ENCODE results near the gene TNNI3K. TPM values are rescaled to one million over a fixed set of nuclear protein-coding genes. Genes with fewer than 3 reads are reported as not detected.

TNNI3K gene
- polyA plus RNA-seq, 1 of the 3 experiments (the other 2 are of a cell fraction), result 0.31 TPM

DNA sequence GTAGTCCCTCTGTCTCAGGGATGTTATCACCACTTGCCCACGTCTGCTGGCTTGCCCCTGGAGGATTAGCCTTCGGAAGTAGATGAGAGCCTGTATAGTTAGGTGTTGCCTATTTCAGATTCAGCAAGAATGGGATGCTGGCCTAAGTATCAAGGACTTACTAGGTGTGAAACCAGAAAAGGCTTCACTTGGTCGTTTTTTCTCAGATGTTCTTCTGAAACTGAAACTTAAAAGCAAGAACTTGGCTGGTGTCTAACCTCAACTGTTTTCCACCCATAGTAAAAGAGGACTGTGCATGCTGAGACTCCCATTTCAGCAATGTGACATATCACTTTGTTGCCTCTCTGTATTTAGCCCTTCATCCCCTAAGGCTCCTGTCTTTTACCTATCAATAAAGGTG is 344.2 kb downstream of the TNNI3K start:
- TF ChIP-seq POLR2AphosphoS5 (IDR thresholded peaks at IDR 0.05; ENCODE audit: low read depth, low read length) (no peak), FOSL2 (IDR thresholded peaks at IDR 0.05; ENCODE audit: borderline replicate concordance, low read depth) (no peak), CTCF (IDR thresholded peaks at IDR 0.05) (no peak), GATA2 (CRISPR knock-in tag; IDR thresholded peaks at IDR 0.05) (no peak)
- no peaks in the 10 kb centered on the region for H3K9me2 ChIP-seq
- no peak overlapping the region for H2AFZ ChIP-seq (ENCODE audit: low read depth)
- no peaks in the 10 kb centered on the region for H3K9me3 ChIP-seq
- no peaks in the 10 kb centered on the region for H3K79me2 ChIP-seq (ENCODE audit: insufficient read depth)
- H3K4me2 ChIP-seq, result no peak overlapping the region
- no peaks in the 10 kb centered on the region for H3K4me1 ChIP-seq (ENCODE audit: control insufficient read depth in 1 of 2, insufficient read depth in 2 of 2, low read depth in 1 of 2, low read length in 1 of 2)
- 37% methylated on average over 3 of the region's 3 CpGs for WGBS (ENCODE audit: low lambda C conversion rate)
- CTCF ChIA-PET, result interaction anchor here (1.4 kb wide), 1 partner anchor 13 kb away, joined by 3 read pairs; no protein-coding TSS in a partner anchor
- no peak overlapping the region for H3K27ac ChIP-seq (ENCODE audit: low read depth in 2 of 2, low read length in 1 of 2)
- DNase-seq, result no peak
- H3K4me3 ChIP-seq (ENCODE audit: low read depth in 2 of 2, low read length in 1 of 2), result no peak overlapping the region
- no peak overlapping the region for H3K9ac ChIP-seq
- no peaks in the 10 kb centered on the region for H3K27me3 ChIP-seq (ENCODE audit: insufficient read depth)
- H4K20me1 ChIP-seq (ENCODE audit: insufficient read depth), result no peaks in the 10 kb centered on the region
- H3F3A ChIP-seq (replicated peaks; ENCODE audit: insufficient read depth), result no peaks in the 10 kb centered on the region
- no peaks in the 10 kb centered on the region for H3K36me3 ChIP-seq (replicated peaks in 1 of 2; ENCODE audit: control insufficient read depth in 1 of 2, insufficient read depth in 2 of 2, low read length in 1 of 2)
- POLR2A ChIA-PET, result no interaction called here

GRCh38 chr1:74583397-74583796 is 348.2 kb downstream of the TNNI3K start:
- H2AFZ ChIP-seq (ENCODE audit: low read depth), result no peak overlapping the region
- no peak overlapping the region for H3K4me3 ChIP-seq (ENCODE audit: low read depth in 2 of 2, low read length in 1 of 2)
- no peaks in the 10 kb centered on the region for H4K20me1 ChIP-seq (ENCODE audit: insufficient read depth)
- H3K4me2 ChIP-seq, result no peak overlapping the region
- no peak for TF ChIP-seq TAF1 (IDR thresholded peaks at IDR 0.05; ENCODE audit: borderline replicate concordance, low read depth, low read length)
- TF ChIP-seq YY1 (IDR thresholded peaks at IDR 0.05; ENCODE audit: low read depth), result no peak
- no peak for TF ChIP-seq TCF12 (IDR thresholded peaks at IDR 0.05)
- TF ChIP-seq CTCF (IDR thresholded peaks at IDR 0.05), result no peak
- no peak for TF ChIP-seq NFIC (IDR thresholded peaks at IDR 0.05; ENCODE audit: borderline replicate concordance)
- no peak for TF ChIP-seq EP300 (IDR thresholded peaks at IDR 0.05; ENCODE audit: borderline replicate concordance in 1 of 2, low read depth in 1 of 2, low read length in 1 of 2)
- no peaks in the 10 kb centered on the region for H3K27me3 ChIP-seq (ENCODE audit: insufficient read depth)
- no peak for DNase-seq
- H3K9ac ChIP-seq, result no peak overlapping the region
- 68% methylated on average over 3 of the region's 3 CpGs for WGBS (ENCODE audit: low lambda C conversion rate)
- ChIA-PET POLR2A (no interaction called here), CTCF (no interaction called here)
- H3K9me2 ChIP-seq, result no peaks in the 10 kb centered on the region
- H3K79me2 ChIP-seq (ENCODE audit: insufficient read depth), result no peaks in the 10 kb centered on the region
- no peaks in the 10 kb centered on the region; the same call in 1 of the 2 replicates for H3K9me3 ChIP-seq
- H3K27ac ChIP-seq (ENCODE audit: low read depth in 2 of 2, low read length in 1 of 2), result no peak overlapping the region
- no peaks in the 10 kb centered on the region for H3K36me3 ChIP-seq (replicated peaks in 1 of 2; ENCODE audit: control insufficient read depth in 1 of 2, insufficient read depth in 2 of 2, low read length in 1 of 2)
- H3K4me1 ChIP-seq (ENCODE audit: control insufficient read depth in 1 of 2, insufficient read depth in 2 of 2, low read depth in 1 of 2, low read length in 1 of 2), result no peaks in the 10 kb centered on the region; a peak in 1 of 4 replicates
- no peaks in the 10 kb centered on the region for H3F3A ChIP-seq (replicated peaks; ENCODE audit: insufficient read depth)

All from SK-N-SH (cell line).